Germinal center (tissue), 1 donor: ENCODE data around the gene BASP1.
"Not testable (repeated sequence)": the region's sequence is repeated elsewhere in the genome, so short reads cannot be mapped to it uniquely, and the experiment has no call there.

Source experiments
- DNase-seq: peaks from one replicate; pipeline ENCODE4 v3.0.0; 2012; ENCODE audit warnings: mixed read lengths, low spot score

BASP1 gene

DNA sequence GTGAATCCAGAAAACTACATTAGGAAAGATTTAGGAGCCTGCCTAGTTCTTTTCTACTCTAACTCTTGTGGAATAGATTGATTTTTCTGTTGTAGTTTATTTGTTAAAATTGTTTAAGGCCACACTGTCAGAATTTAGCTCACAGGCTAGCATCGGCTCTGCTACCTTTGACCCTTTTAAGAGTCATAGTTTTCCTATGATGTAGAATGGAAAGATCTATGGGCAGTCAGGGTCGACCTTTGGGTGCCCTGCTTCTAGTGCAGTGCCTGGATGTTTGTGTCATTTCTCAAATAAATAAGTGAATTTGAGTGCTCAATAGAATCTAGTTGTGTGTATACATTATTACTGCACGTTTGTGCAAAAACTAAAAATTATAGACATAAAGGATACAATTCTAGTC lies 38.7 kb downstream of the BASP1 start:
- DNase-seq, result no peak

DNA sequence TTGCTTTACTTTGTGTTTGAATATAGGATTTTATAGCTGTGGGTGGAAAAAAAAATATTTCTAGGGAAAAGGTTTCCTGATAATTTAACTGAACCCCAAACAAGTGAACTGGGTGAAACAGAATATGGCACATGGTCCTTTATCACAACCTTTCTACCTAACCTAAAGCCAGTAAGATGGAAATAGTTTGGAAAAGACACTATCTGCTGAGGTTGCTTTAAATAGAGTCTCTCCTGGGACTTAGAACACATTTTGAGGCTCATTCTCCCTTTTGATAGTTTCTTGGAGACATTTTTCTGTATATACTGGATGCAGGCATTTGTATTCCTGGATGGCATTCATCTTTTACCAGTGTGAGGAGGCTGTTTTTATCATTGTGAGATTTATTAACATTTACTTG lies 39.4 kb downstream of the BASP1 start:
- no peak for DNase-seq

DNA sequence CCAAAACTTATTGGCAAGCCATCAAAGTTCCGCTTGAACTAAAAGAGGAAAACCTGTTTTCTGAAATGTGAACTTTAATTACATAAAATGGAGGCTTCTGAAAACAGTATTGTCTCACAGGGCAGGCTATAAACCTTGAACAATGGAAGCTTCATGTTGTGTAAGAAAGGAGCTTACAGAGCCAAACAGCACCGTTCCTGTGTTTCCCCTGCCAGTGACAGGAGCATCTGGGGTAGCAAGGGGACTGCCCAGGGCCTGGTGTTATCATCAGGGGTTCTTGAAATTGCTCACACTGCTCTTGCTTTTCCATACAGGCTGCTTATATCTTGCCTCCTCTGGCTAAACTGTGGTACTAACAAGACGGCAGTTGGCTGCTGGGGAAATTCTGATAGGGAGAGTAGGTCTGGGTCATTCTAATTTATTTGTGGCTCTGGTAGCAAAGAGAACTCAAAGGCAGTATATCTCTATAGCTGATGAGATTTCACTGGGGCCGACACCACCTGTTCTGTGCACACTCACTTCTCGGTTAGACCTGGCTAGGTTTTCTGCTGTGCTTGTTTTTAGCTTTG lies 40.4 kb downstream of the BASP1 start:
- DNase-seq, result no peak

GRCh38 chr5:17258431-17258830 lies 41.0 kb downstream of the BASP1 start:
- DNase-seq, result no peak

- DNase-seq, result not testable (repeated sequence)
These were observed 41.6 kb downstream of the BASP1 start for GRCh38 chr5:17259012-17259411.

GRCh38 chr5:17259630-17260257 lies 42.3 kb downstream of the BASP1 start:
- no peak for DNase-seq

DNA sequence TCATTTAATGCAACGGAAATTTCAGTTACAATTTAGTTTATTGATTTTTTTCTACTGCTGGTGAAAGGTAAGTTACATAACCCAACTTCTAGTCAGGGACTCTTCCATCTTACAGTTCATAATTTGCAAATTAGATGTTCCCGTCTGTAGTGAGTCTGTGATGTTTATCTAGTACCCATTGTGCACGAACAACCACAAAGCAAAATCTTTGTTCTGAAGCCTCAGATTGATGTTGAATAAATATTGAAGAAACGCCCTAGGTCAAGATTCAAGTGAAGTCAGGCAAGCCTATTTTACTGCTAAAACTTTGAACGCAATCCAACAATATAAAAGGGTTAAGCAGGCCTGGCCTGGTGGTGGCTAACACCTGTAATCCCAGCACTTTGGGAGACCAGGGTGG lies 43.1 kb downstream of the BASP1 start:
- DNase-seq, result no peak

GRCh38 chr5:17261075-17261474 lies 43.6 kb downstream of the BASP1 start:
- DNase-seq, result no peak

DNA sequence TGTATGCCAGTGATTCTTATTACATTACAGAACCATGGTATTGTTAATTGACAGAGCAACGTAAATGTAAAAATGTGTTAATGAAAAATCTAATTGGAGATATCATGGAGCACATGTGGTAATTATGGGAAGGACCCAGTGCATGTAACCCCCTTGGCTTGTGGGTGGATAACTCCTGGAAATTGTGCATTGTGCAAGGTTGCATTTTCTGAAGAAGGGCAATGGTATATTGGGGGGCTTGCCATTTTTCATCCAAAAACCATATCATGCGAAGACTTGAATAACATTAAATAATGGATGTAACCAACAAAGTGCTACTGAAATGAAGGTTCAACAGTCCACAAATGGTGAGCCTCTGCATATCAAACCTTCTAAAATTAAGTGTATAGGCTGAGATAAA lies 47.6 kb downstream of the BASP1 start:
- no peak for DNase-seq

DNA sequence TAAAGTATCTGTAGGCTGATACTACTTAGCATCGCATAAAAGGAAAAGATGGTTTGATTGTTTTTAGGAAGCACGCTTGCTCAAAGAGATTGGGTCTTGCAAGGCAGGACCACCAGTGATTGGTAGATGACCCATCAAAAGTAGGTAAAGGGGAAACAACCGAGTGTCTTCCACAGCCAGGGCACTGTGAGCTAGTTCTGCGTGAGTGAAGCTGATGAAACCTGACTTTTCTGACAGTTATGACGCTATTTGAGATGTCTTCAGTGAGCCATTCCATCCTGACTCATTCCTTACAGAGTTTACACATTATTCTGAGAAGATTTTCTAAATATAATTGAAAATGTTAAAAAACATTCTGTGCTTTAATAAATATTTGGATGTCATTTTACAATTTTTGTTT lies 49.7 kb downstream of the BASP1 start:
- peak; percentile 38 for DNase-seq

GRCh38 chr5:17269201-17269600 lies 51.8 kb downstream of the BASP1 start:
- peak; percentile 35 for DNase-seq

GRCh38 chr5:17272111-17272510 lies 54.7 kb downstream of the BASP1 start:
- no peak for DNase-seq

- DNase-seq, result no peak
These were observed 58.1 kb downstream of the BASP1 start for GRCh38 chr5:17275289-17276158.

- peak; percentile 52 for DNase-seq
These were observed 59.0 kb downstream of the BASP1 start for GRCh38 chr5:17276445-17276844.

DNA sequence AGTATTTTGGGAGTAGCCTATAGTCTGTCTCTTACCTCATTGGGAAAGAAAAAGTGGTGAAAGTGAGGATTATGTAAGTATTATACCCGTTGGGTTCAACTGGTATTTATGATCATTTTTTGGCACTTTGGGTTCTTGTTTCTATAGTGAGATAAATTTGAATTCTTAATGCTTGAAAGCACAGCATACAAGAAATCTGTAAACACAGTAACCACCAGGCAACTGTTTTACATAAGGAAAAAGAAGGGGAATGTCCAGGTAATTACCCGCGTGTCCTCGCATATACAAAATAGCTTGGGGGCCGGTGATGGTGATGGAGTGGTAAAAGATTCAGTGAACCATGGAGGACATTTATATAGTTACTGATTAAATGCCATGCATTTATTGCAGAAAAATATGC lies 60.5 kb downstream of the BASP1 start:
- peak; percentile 78 for DNase-seq

- no peak for DNase-seq
These were observed 61.5 kb downstream of the BASP1 start for GRCh38 chr5:17278931-17279330.

- no peak for DNase-seq
These were observed 62.1 kb downstream of the BASP1 start for GRCh38 chr5:17279487-17279886.

- peak; percentile 73 for DNase-seq
These were observed 65.1 kb downstream of the BASP1 start for GRCh38 chr5:17282283-17283120.

DNA sequence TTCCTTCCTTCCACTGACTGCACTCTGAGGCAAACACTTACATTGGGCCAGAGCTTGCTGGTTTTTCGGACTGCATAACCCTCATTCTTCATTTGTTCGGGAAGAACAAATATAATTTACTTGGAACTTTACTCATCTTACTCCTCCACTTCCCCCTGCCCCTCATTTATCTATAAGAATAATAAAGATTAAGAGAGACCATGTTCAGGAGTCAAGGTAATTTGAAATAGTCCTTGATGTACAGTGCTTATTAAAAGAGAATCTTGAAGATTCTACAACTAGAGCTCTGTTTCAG lies 65.6 kb downstream of the BASP1 start:
- no peak for DNase-seq

DNA sequence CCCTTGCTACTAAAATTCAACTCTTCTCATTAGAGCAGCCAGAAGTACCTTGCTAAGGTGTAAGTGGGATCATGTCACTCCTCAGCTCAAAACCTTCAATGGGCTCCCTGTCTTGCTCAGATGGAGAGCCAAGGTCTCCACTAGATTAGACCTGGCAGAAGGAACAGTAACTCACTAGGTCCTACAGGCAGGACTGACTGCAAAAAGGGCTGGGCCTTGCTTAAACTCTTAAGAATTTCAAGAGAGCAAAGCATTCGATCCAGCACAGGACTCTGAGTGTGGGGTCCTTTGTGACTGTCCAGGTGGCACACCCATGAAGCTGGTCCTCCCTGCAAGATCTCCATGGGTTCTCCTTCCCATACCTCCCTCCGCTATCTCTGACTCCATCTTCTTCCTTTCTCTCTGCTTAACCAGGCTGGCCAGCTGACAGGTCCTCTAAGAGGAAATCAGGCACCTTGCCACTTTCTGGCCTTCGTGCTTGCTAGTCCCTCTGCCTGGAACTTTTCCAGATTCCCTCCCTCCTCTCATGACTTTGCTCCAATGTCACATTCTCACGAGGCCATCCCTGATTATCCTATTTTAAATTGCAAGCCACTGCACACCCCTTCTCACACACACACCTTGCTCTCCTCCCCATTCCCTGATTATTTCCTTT lies 70.2 kb downstream of the BASP1 start:
- no peak for DNase-seq

GRCh38 chr5:17288570-17288969 lies 71.1 kb downstream of the BASP1 start:
- no peak for DNase-seq
